H1 (cell line): ENCODE data around the gene TMEM221. TPM values are rescaled to one million over a fixed set of nuclear protein-coding genes. Genes with fewer than 3 reads are reported as not detected.

ENCODE experiments used
- TAF7 ChIP-seq: optimal IDR thresholded peaks from 2 replicates; pipeline ENCODE3; 2011; ENCODE audit warnings: low read depth, mild to moderate bottlenecking, inconsistent platforms, low read length, moderate library complexity, borderline replicate concordance
- polyA plus RNA-seq, 7 experiments: library from polyadenylated mRNA; depleted of rRNA in 3 of 7; stranded (reverse) in 5 of 7; unstranded in 2 of 7; fragments of >200 nt in 5 of 7; fragments of 200-250 nt in 2 of 7; gene quantifications; 1 replicate in 5 of 7; 2 replicates in 1 of 7; 4 replicates in 1 of 7; pipeline versions ENCODE4 v1.2.1 to v1.2.3, GENCODE V29; 2011 to 2013; ENCODE audit warnings: missing spikeins in 2 of 7, mixed read lengths in 2 of 7
- total RNA-seq: library from RNA; stranded (reverse); fragmentation: NEBNext Ultra II Directional; extraction: Animal tissue kit (Norgen Biotek cat#: 25700); gene quantifications from 2 replicates; pipeline ENCODE4 v1.2.1, GENCODE V29; 2021

TMEM221 gene
- total and polyA plus RNA-seq, 2 of the 8 experiments (the other 6 are each of a cell fraction or from before 2014, with no cell fraction given) = 1.4 to 2.0 TPM

- TF ChIP-seq TAF7 = no peak
Observed at GRCh38 chr19:17391371-17392151, 56.9 kb downstream of the TMEM221 start (continued).
